ENCODE results near the gene EOLA1. TPM values are rescaled to one million over a fixed set of nuclear protein-coding genes. Genes with fewer than 3 reads are reported as not detected.

Gene EOLA1
- total RNA-seq (13.5 and 15.4 TPM in 2 replicates), polyA plus RNA-seq (12.6 and 14.1 TPM in 2 replicates), polyA minus RNA-seq (ENCODE audit: low replicate concordance) (1.8 and 18.3 TPM in 2 replicates)
- polyA plus RNA-seq (2012): 13.0 and 13.5 TPM in 2 replicates

GRCh38 chrX:149540621-149541520 is at the start of gene EOLA1:
EOLA1 (plus strand) TSS chrX:149541012; CDS start chrX:149545631, 4,619 bp downstream.
- Histone ChIP-seq H3K27me3 (ENCODE audit: control insufficient read depth, insufficient read depth, low read length) (no peaks in the 10 kb centered on the region), H3K4me1 (ENCODE audit: control insufficient read depth, extremely low read depth, insufficient read depth, low read length) (no peaks in the 10 kb centered on the region), H4K20me1 (ENCODE audit: control insufficient read depth, extremely low read depth, insufficient read depth, low read length) (no peaks in the 10 kb centered on the region), H3K9me3 (ENCODE audit: control insufficient read depth, insufficient read depth, low read depth, low read length) (no peaks in the 10 kb centered on the region), H3K4me3 (replicated peaks in 1 of 4; ENCODE audit: control extremely low read depth in 1 of 4, insufficient read depth in 1 of 4, low read depth in 3 of 4, low read length in 4 of 4) (peak within 1 kb of the TSS; percentile 64 to 78 (median 73)), H3K9ac (ENCODE audit: insufficient read depth, low read length) (peak within 1 kb of the TSS; percentile 94), H3K4me2 (ENCODE audit: extremely low read depth, insufficient read depth, low read length) (peak within 1 kb of the TSS; percentile 80), H3K36me3 (ENCODE audit: control insufficient read depth, insufficient read depth, low read length) (no peaks in the 10 kb centered on the region), H3K79me2 (ENCODE audit: control insufficient read depth, insufficient read depth, low read length) (peaks cover 4% of the 10 kb centered on the region), H2AFZ (ENCODE audit: low read length) (peak within 1 kb of the TSS; percentile 73), H3K27ac (ENCODE audit: insufficient read depth, low read length) (peak within 1 kb of the TSS; percentile 98)
- DNase-seq (ENCODE audit: low read depth in 2 of 2): peak; percentile 96 to 97
- TF ChIP-seq CTCF (conservative IDR thresholded peaks at IDR 0.05 in 1 of 2, IDR thresholded peaks at IDR 0.05 in 1 of 2; ENCODE audit: low read depth in 1 of 2, low read length in 2 of 2) (no peak), EZH2 (IDR thresholded peaks at IDR 0.05; ENCODE audit: low read length, missing control alignments) (no peak)

- no peak overlapping the region for H3K4me2 ChIP-seq (ENCODE audit: extremely low read depth, insufficient read depth, low read length)
- no peak overlapping the region for H3K27ac ChIP-seq (ENCODE audit: insufficient read depth, low read length)
- H3K79me2 ChIP-seq (ENCODE audit: control insufficient read depth, insufficient read depth, low read length): no peaks in the 10 kb centered on the region
- no peak overlapping the region for H3K4me3 ChIP-seq (replicated peaks in 1 of 4; ENCODE audit: control extremely low read depth in 1 of 4, insufficient read depth in 1 of 4, low read depth in 3 of 4, low read length in 4 of 4)
- no peaks in the 10 kb centered on the region for H3K9me3 ChIP-seq (ENCODE audit: control insufficient read depth, insufficient read depth, low read depth, low read length)
- peaks cover 5% of the 10 kb centered on the region for H3K4me1 ChIP-seq (ENCODE audit: control insufficient read depth, extremely low read depth, insufficient read depth, low read length)
- H3K9ac ChIP-seq (ENCODE audit: insufficient read depth, low read length): no peak overlapping the region
- TF ChIP-seq CTCF (conservative IDR thresholded peaks at IDR 0.05 in 1 of 2, IDR thresholded peaks at IDR 0.05 in 1 of 2; ENCODE audit: low read depth in 1 of 2, low read length in 2 of 2): no peak
- TF ChIP-seq EZH2 (IDR thresholded peaks at IDR 0.05; ENCODE audit: low read length, missing control alignments): no peak
- H3K36me3 ChIP-seq (ENCODE audit: control insufficient read depth, insufficient read depth, low read length): peaks cover 6% of the 10 kb centered on the region
- H2AFZ ChIP-seq (ENCODE audit: low read length): no peak overlapping the region
- H4K20me1 ChIP-seq (ENCODE audit: control insufficient read depth, extremely low read depth, insufficient read depth, low read length): no peaks in the 10 kb centered on the region
- no peak for DNase-seq (ENCODE audit: low read depth in 2 of 2)
- H3K27me3 ChIP-seq (ENCODE audit: control insufficient read depth, insufficient read depth, low read length): no peaks in the 10 kb centered on the region
Observed at GRCh38 chrX:149491812-149492211, 49.0 kb upstream of the EOLA1 start.
